PC-9 (cell line): Measurements from ENCODE around the gene ADGRG7. TPM values are rescaled to one million over a fixed set of nuclear protein-coding genes. Genes with fewer than 3 reads are reported as not detected.

Experiments
- BruUV-seq: library from RNA; stranded (reverse); fragments of 400-500 nt; replicated peaks from 2 replicates; lab custom pipeline; 2021; lab: Mats Ljungman, UMichigan
- CTCF ChIA-PET: fragments of 300-600 bp; sonication (Branson Sonifier 250); formaldehyde crosslinking; loops from one replicate; lab custom pipeline; 2022; ENCODE audit warnings: antibody characterized with exemption; lab: Charles Lee
- POLR2A ChIA-PET: fragments of 300-600 bp; sonication (Branson Sonifier 250); formaldehyde crosslinking; loops from one replicate; lab custom pipeline; 2022; ENCODE audit warnings: antibody characterized with exemption; ENCODE audit not compliant: unreplicated experiment; lab: Charles Lee
- DNase-seq, 2 experiments: peaks; one replicate each; pipeline versions ENCODE4 v3.0.0 to v3.0.0-alpha.2; 2015 to 2022; ENCODE audit warnings: mixed read lengths in 1 of 2
- H2AFZ ChIP-seq: fragments of 200-600 bp; sonication (generic); 2 replicates; pipeline ENCODE4 v1.8.1; 2017; ENCODE audit warnings: antibody characterized with exemption
- H3F3A ChIP-seq: fragments of 200-600 bp; sonication (generic); 2 replicates; pipeline ENCODE4 v1.8.1; 2017; ENCODE audit warnings: antibody characterized with exemption, mild to moderate bottlenecking, low read depth; ENCODE audit not compliant: insufficient read depth
- H3K27ac ChIP-seq: fragments of 200-600 bp; sonication (generic); 2 replicates; pipeline ENCODE4 v1.6.1; 2016; ENCODE audit warnings: mixed run types
- H3K27me3 ChIP-seq: fragments of 200-600 bp; sonication (generic); 2 replicates; pipeline ENCODE4 v1.6.1; 2016; ENCODE audit warnings: low read depth, mixed run types; ENCODE audit not compliant: insufficient read depth
- H3K36me3 ChIP-seq: fragments of 200-600 bp; sonication (generic); 2 replicates; pipeline ENCODE4 v1.6.1; 2016; ENCODE audit warnings: low read depth, mixed run types
- H3K4me1 ChIP-seq: fragments of 200-600 bp; sonication (generic); replicated peaks from 2 replicates; pipeline ENCODE4 v1.6.1; 2016; ENCODE audit warnings: mixed run types; ENCODE audit not compliant: insufficient read depth
- H3K4me2 ChIP-seq: fragments of 200-600 bp; sonication (generic); 2 replicates; pipeline ENCODE4 v1.6.1; 2017; ENCODE audit warnings: mixed run types
- H3K4me3 ChIP-seq: fragments of 200-600 bp; sonication (generic); 2 replicates; pipeline ENCODE4 v1.6.1; 2016; ENCODE audit warnings: mixed run types
- H3K79me2 ChIP-seq: fragments of 200-600 bp; sonication (generic); 2 replicates; pipeline ENCODE4 v1.6.1; 2017; ENCODE audit warnings: low read depth, mixed run types
- H3K9me2 ChIP-seq: fragments of 200-600 bp; sonication (generic); 2 replicates; pipeline ENCODE4 v1.8.1; 2017; ENCODE audit warnings: mild to moderate bottlenecking; ENCODE audit not compliant: insufficient read depth
- H3K9me3 ChIP-seq: fragments of 200-600 bp; sonication (generic); 2 replicates; pipeline ENCODE4 v1.8.1; 2016; ENCODE audit warnings: low read depth; ENCODE audit not compliant: insufficient read depth
- H4K20me1 ChIP-seq: fragments of 200-600 bp; sonication (generic); 2 replicates; pipeline ENCODE4 v1.8.1; 2017; ENCODE audit not compliant: insufficient read depth
- CTCF ChIP-seq: fragments of 200-600 bp; sonication (generic); conservative IDR thresholded peaks from 2 replicates; pipeline ENCODE4 v1.6.1; 2017; ENCODE audit warnings: mixed run types, antibody characterized with exemption, mild to moderate bottlenecking, moderate library complexity
- EZH2 ChIP-seq: fragments of 200-600 bp; sonication (generic); IDR thresholded peaks from 2 replicates; pipeline ENCODE4 v1.8.0; 2017; ENCODE audit warnings: antibody characterized with exemption, low read depth
- intact Hi-C: fragments of 100-400 bp; cut with micrococcal nuclease; formaldehyde crosslinking; loops from one replicate; pipeline ENCODE4 v1.10.0; 2022; ENCODE audit not compliant: unreplicated experiment
- total RNA-seq: library from RNA; stranded (reverse); gene quantifications from 2 replicates; pipeline ENCODE4 v1.2.3, GENCODE V29; 2021

The ADGRG7 gene
- total RNA-seq, 1 experiment from 2014 or later, result not detected

- Histone ChIP-seq H4K20me1 (peaks cover 97% of the 10 kb centered on the region), H3K27ac (no peak overlapping the region), H3K27me3 (no peaks in the 10 kb centered on the region), H3K36me3 (peaks cover 93% of the 10 kb centered on the region), H3K4me2 (no peak overlapping the region), H3K4me3 (no peak overlapping the region), H3K9me3 (no peaks in the 10 kb centered on the region), H2AFZ (no peak overlapping the region), H3F3A (0 out of 2 replicates have a peak, but pooled peaks cover 19% of the 10 kb centered on the region), H3K79me2 (peaks cover 98% of the 10 kb centered on the region), H3K9me2 (no peaks in the 10 kb centered on the region), H3K4me1 (peaks cover 2% of the 10 kb centered on the region; the same call in 1 of the 2 replicates)
- POLR2A ChIA-PET, result no interaction called here
- CTCF ChIA-PET, result interaction anchor here (0.6 to 0.9 kb wide), 2 partner anchors 9 to 102 kb away, joined by 9 to 17 read pairs; no protein-coding TSS in a partner anchor
- DNase-seq, result no peak
- no TSS peak for BruUV-seq
- intact Hi-C loops, result no loop called here
- TF ChIP-seq CTCF (no peak), EZH2 (no peak)
Measured at GRCh38 chr3:100717637-100718487, 108.5 kb downstream of the ADGRG7 start.

- Histone ChIP-seq H3K9me3 (no peaks in the 10 kb centered on the region), H3K4me1 (no peaks in the 10 kb centered on the region), H3K27me3 (no peaks in the 10 kb centered on the region), H2AFZ (no peak overlapping the region), H3K27ac (no peak overlapping the region), H3K4me2 (no peak overlapping the region), H4K20me1 (peaks cover 97% of the 10 kb centered on the region), H3K9me2 (no peaks in the 10 kb centered on the region), H3K4me3 (no peak overlapping the region), H3K79me2 (peaks cover 97% of the 10 kb centered on the region), H3K36me3 (peaks cover 93% of the 10 kb centered on the region), H3F3A (peaks cover 19% of the 10 kb centered on the region; the same call in 1 of the 2 replicates)
- no peak for DNase-seq
- ChIA-PET POLR2A (no interaction called here), CTCF (no interaction called here)
- TF ChIP-seq CTCF (no peak), EZH2 (no peak)
- BruUV-seq, result no TSS peak
- intact Hi-C loops, result no loop called here
Measured at GRCh38 chr3:100719136-100719535, 109.7 kb downstream of the ADGRG7 start.

GRCh38 chr3:100720426-100720825, 111.0 kb downstream of the ADGRG7 start:
- H3K36me3 ChIP-seq, result peaks cover 84% of the 10 kb centered on the region
- no peaks in the 10 kb centered on the region for H3K9me3 ChIP-seq
- H3K27ac ChIP-seq, result no peak overlapping the region
- H4K20me1 ChIP-seq, result peaks cover 93% of the 10 kb centered on the region
- ChIA-PET CTCF (interaction anchor here (0.7 kb wide), 1 partner anchor 86 kb away, joined by 3 read pairs; no protein-coding TSS in a partner anchor), POLR2A (no interaction called here)
- peaks cover 26% of the 10 kb centered on the region for H3F3A ChIP-seq
- H3K4me3 ChIP-seq, result no peak overlapping the region
- no peak overlapping the region for H3K4me2 ChIP-seq
- no peak for TF ChIP-seq EZH2
- TF ChIP-seq CTCF, result no peak
- H3K27me3 ChIP-seq, result no peaks in the 10 kb centered on the region
- H2AFZ ChIP-seq, result no peak overlapping the region
- no TSS peak for BruUV-seq
- intact Hi-C loops, result loop anchor here (5.0 kb wide), 1 partner anchor 398 kb away; no protein-coding TSS in a partner anchor
- no peaks in the 10 kb centered on the region for H3K4me1 ChIP-seq
- no peak for DNase-seq
- peaks cover 96% of the 10 kb centered on the region for H3K79me2 ChIP-seq
- no peaks in the 10 kb centered on the region for H3K9me2 ChIP-seq
